ENCODE data around the gene CLSTN1. TPM values are rescaled to one million over a fixed set of nuclear protein-coding genes. Genes with fewer than 3 reads are reported as not detected.
A peak's percentile ranks its signal among the peaks of the same experiment; 100 is the strongest.

Gene CLSTN1
- total RNA-seq, 1 donor from 2014 or later = 72.3 TPM

GRCh38 chr1:9703165-9703509 lies 120.6 kb downstream of the CLSTN1 start:
- Histone ChIP-seq H3K27me3 (ENCODE audit: low read depth) (no peaks in the 10 kb centered on the region), H3K4me1 (peaks cover 18% of the 10 kb centered on the region), H3K4me3 (no peak overlapping the region), H3K27ac (no peak overlapping the region), H3K36me3 (no peaks in the 10 kb centered on the region), H3K9me3 (no peaks in the 10 kb centered on the region)
- TF ChIP-seq CTCF (IDR thresholded peaks at IDR 0.05) = no peak
- intact Hi-C loops (cut with DNase I) = no loop called here
- DNase-seq (no peak), ATAC-seq (no peak)

- no peak for DNase-seq
- TF ChIP-seq CTCF (IDR thresholded peaks at IDR 0.05) = no peak
- ATAC-seq = peak in 1 of 2 donors; percentile 33
These were observed 122.1 kb downstream of the CLSTN1 start for GRCh38 chr1:9701665-9702064.

DNA sequence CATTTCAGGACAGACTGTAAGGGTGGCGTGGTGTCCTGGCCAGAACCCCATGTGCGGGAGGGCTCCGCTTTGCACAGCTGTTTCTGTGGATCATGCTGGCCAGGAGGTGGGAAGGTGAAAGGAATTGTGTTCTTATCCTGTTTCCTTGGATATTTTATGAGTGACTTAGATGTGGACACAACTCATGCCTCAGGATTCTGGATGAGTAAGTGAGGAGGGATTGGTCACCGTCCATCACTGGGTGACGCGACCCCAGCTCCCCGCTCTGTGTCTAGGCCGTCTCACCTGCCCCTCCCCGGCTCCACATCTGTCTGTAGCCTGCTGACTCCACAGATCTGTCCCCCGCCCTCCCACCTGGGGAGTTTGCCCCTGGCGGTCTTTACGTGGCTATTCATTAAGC lies 123.4 kb downstream of the CLSTN1 start:
- H3K4me1 ChIP-seq = peaks cover 18% of the 10 kb centered on the region
- no peaks in the 10 kb centered on the region for H3K27me3 ChIP-seq (ENCODE audit: low read depth)
- H3K4me3 ChIP-seq = no peak overlapping the region
- ATAC-seq = no peak
- no peaks in the 10 kb centered on the region for H3K36me3 ChIP-seq
- no peak for DNase-seq
- intact Hi-C loops (cut with DNase I) = no loop called here
- no peak overlapping the region for H3K27ac ChIP-seq
- no peak for TF ChIP-seq CTCF (IDR thresholded peaks at IDR 0.05)
- no peaks in the 10 kb centered on the region for H3K9me3 ChIP-seq

More at GRCh38 chr1:9701665-9702064, 122.1 kb downstream of the CLSTN1 start:
- Histone ChIP-seq H3K4me3 (no peak overlapping the region), H3K9me3 (no peaks in the 10 kb centered on the region), H3K4me1 (peaks cover 18% of the 10 kb centered on the region), H3K27me3 (ENCODE audit: low read depth) (no peaks in the 10 kb centered on the region), H3K27ac (no peak overlapping the region), H3K36me3 (no peaks in the 10 kb centered on the region)
- intact Hi-C loops (cut with DNase I) = no loop called here

- Histone ChIP-seq H3K27ac (no peak overlapping the region), H3K27me3 (ENCODE audit: low read depth) (no peaks in the 10 kb centered on the region), H3K9me3 (no peaks in the 10 kb centered on the region), H3K4me1 (peaks cover 9% of the 10 kb centered on the region), H3K36me3 (no peaks in the 10 kb centered on the region), H3K4me3 (no peak overlapping the region)
- no peak for ATAC-seq
- DNase-seq = no peak
- TF ChIP-seq CTCF (IDR thresholded peaks at IDR 0.05) = no peak
- intact Hi-C loops (cut with DNase I) = no loop called here
These were observed 124.4 kb downstream of the CLSTN1 start for GRCh38 chr1:9699361-9699760.

DNA sequence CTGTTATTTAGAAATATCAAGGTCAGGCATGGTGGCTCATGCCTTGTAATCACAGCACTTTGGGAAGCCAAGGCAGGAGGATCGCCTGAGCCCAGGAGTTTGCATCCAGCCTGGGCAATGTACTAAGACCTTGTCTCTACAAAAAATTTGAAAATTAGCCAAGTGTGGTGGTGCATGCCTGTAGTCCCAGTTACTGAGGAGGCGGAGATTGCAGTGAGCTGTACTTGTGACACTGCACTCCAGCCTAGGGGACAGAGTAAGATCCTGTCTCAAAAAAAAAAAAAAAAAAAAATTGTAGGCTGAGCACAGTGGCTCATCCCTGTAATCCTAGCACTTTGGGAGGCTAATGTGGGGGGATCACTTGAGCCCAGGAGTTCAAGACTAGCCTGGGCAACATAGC lies 127.0 kb downstream of the CLSTN1 start:
- H3K36me3 ChIP-seq = peaks cover 17% of the 10 kb centered on the region
- no peak overlapping the region for H3K4me3 ChIP-seq
- H3K9me3 ChIP-seq = no peaks in the 10 kb centered on the region
- no peaks in the 10 kb centered on the region for H3K27me3 ChIP-seq (ENCODE audit: low read depth)
- no peaks in the 10 kb centered on the region for H3K4me1 ChIP-seq
- DNase-seq (no peak), ATAC-seq (no peak)
- H3K27ac ChIP-seq = no peak overlapping the region
- no peak for TF ChIP-seq CTCF (IDR thresholded peaks at IDR 0.05)
- intact Hi-C loops (cut with DNase I) = no loop called here

- Histone ChIP-seq H3K27me3 (ENCODE audit: low read depth) (no peaks in the 10 kb centered on the region), H3K4me3 (no peak overlapping the region), H3K27ac (no peak overlapping the region), H3K4me1 (peaks cover 39% of the 10 kb centered on the region), H3K36me3 (peaks cover 17% of the 10 kb centered on the region), H3K9me3 (no peaks in the 10 kb centered on the region)
- no peak for TF ChIP-seq CTCF (IDR thresholded peaks at IDR 0.05)
- ATAC-seq = no peak
- intact Hi-C loops (cut with DNase I) = no loop called here
- no peak for DNase-seq
These were observed 132.1 kb downstream of the CLSTN1 start for GRCh38 chr1:9691691-9692090.

Data from lower lobe of right lung (tissue), 2 donors.